GM23248 (cell line): ENCODE data around the gene KLHL34. TPM values are rescaled to one million over a fixed set of nuclear protein-coding genes. Genes with fewer than 3 reads are reported as not detected.

Experiments used
- DNase-seq: peaks from one replicate; pipeline ENCODE4 v3.0.0-alpha.2; 2015
- H2AFZ ChIP-seq: fragments of 200-600 bp; sonication (generic); 2 replicates; pipeline ENCODE4 v1.6.1; 2016; ENCODE audit warnings: antibody characterized with exemption
- H3F3A ChIP-seq: fragments of 200-600 bp; sonication (generic); 2 replicates; pipeline ENCODE4 v1.6.1; 2016; ENCODE audit warnings: mild to moderate bottlenecking, antibody characterized with exemption, mixed run types; ENCODE audit not compliant: insufficient read depth
- H3K27ac ChIP-seq: fragments of 200-600 bp; sonication (generic); 2 replicates; pipeline ENCODE4 v1.5.1; 2016; ENCODE audit warnings: mild to moderate bottlenecking
- H3K27me3 ChIP-seq: fragments of 200-600 bp; sonication (generic); replicated peaks from 2 replicates; pipeline ENCODE4 v1.6.1; 2016; ENCODE audit warnings: mild to moderate bottlenecking; ENCODE audit not compliant: insufficient read depth
- H3K36me3 ChIP-seq: fragments of 200-600 bp; sonication (generic); 2 replicates; pipeline ENCODE4 v1.6.1; 2016; ENCODE audit warnings: low read depth, mild to moderate bottlenecking
- H3K4me1 ChIP-seq: fragments of 200-600 bp; sonication (generic); 2 replicates; pipeline ENCODE4 v1.6.1; 2016; ENCODE audit warnings: mild to moderate bottlenecking; ENCODE audit not compliant: insufficient read depth
- H3K4me2 ChIP-seq: fragments of 200-600 bp; sonication (generic); one replicate; pipeline ENCODE4 v1.6.1; 2016; ENCODE audit warnings: mild to moderate bottlenecking; ENCODE audit not compliant: unreplicated experiment
- H3K4me3 ChIP-seq: fragments of 200-600 bp; sonication (generic); 2 replicates; pipeline ENCODE4 v1.5.1; 2016; ENCODE audit warnings: mild to moderate bottlenecking
- H3K79me2 ChIP-seq: fragments of 200-600 bp; sonication (generic); 2 replicates; pipeline ENCODE4 v1.6.1; 2016; ENCODE audit warnings: mild to moderate bottlenecking; ENCODE audit not compliant: insufficient read depth
- H3K9ac ChIP-seq: fragments of 200-600 bp; sonication (generic); 2 replicates; pipeline ENCODE4 v1.6.1; 2016; ENCODE audit warnings: mild to moderate bottlenecking
- H3K9me2 ChIP-seq: fragments of 200-600 bp; sonication (generic); 2 replicates; pipeline ENCODE4 v1.6.1; 2016; ENCODE audit warnings: mixed run types, mild to moderate bottlenecking, moderate library complexity; ENCODE audit not compliant: insufficient read depth
- H3K9me3 ChIP-seq: fragments of 200-600 bp; sonication (generic); one replicate; pipeline ENCODE4 v1.6.1; 2017; ENCODE audit warnings: low read depth
- H4K20me1 ChIP-seq: fragments of 200-600 bp; sonication (generic); 2 replicates; pipeline ENCODE4 v1.6.0; 2016; ENCODE audit not compliant: insufficient read depth
- EZH2 ChIP-seq: fragments of 200-600 bp; sonication (generic); IDR thresholded peaks from 2 replicates; pipeline ENCODE4 v1.6.1; 2018; ENCODE audit warnings: antibody characterized with exemption, mild to moderate bottlenecking; ENCODE audit not compliant: insufficient read depth, poor library complexity, severe bottlenecking
- EZH2phosphoT487 ChIP-seq: fragments of 200-600 bp; sonication (generic); IDR thresholded peaks from 2 replicates; pipeline ENCODE4 v1.6.1; 2018; ENCODE audit warnings: antibody characterized with exemption, moderate library complexity, mild to moderate bottlenecking, low read depth; ENCODE audit not compliant: insufficient read depth
- WGBS, 2 experiments: methylation state at CpG; one replicate each; pipeline ENCODE4 v1.1.6; 2015 to 2017; ENCODE audit warnings: low lambda C conversion rate in 2 of 2, low coverage in 1 of 2; ENCODE audit errors: missing lambda C conversion rate in 2 of 2; 5-methylcytosine and 5-hydroxymethylcytosine counted together
- in situ Hi-C: fragments of 300-500 bp; cut with MboI; formaldehyde crosslinking; loops from 2 replicates; pipeline ENCODE4 v1.15.0; 2020
- polyA plus RNA-seq: library from polyadenylated mRNA; unstranded; fragments of >200 nt; fragmentation: Nextera tagmentation; extraction: Ambion mirVana; gene quantifications from 2 replicates; pipeline ENCODE4 v1.2.1, GENCODE V29; 2016
- total RNA-seq: library from RNA; depleted of rRNA; stranded (reverse); fragments of >200 nt; shearing (Covaris generic); gene quantifications from 2 replicates; pipeline ENCODE4 v1.2.3, GENCODE V29; 2014

The KLHL34 gene
- total and polyA plus RNA-seq, 2 experiments from 2014 or later = not detected

DNA sequence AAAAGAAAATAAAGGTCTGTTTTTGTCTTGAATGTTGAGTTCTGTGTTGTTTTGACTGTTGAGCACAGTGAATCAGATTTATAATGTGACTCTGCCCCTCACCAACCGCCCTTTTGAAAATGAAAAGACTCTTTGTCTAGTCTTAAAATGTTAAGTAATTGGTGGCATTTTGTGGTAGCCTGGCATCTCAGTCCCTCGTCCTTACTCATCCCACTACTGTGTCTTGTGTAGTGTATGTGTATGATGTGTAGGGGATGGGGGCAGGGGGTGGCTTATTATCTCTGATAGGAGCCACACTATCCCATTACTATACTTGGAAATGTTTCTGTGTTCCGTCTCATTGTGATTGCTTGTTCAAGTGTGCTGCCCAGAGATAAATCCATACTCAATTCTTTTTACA lies 12.2 kb downstream of the KLHL34 start:
- Histone ChIP-seq H3K9ac (no peak overlapping the region), H3F3A (no peaks in the 10 kb centered on the region)

GRCh38 chrX:21645431-21645830 lies 12.7 kb downstream of the KLHL34 start:
- no peak for TF ChIP-seq EZH2
- no peak for TF ChIP-seq EZH2phosphoT487
- Histone ChIP-seq H3F3A (no peaks in the 10 kb centered on the region), H3K4me3 (no peak overlapping the region), H4K20me1 (no peaks in the 10 kb centered on the region), H2AFZ (no peak overlapping the region), H3K9ac (no peak overlapping the region), H3K27me3 (no peaks in the 10 kb centered on the region), H3K9me3 (no peaks in the 10 kb centered on the region), H3K79me2 (no peaks in the 10 kb centered on the region), H3K4me2 (no peak overlapping the region), H3K9me2 (no peaks in the 10 kb centered on the region), H3K4me1 (no peaks in the 10 kb centered on the region), H3K36me3 (no peaks in the 10 kb centered on the region), H3K27ac (no peak overlapping the region)
- DNase-seq = peak; percentile 18
- in situ Hi-C loops = no loop called here

More for the DNA sequence above, 12.2 kb downstream of the KLHL34 start:
- H3K9me2 ChIP-seq = no peaks in the 10 kb centered on the region
- H2AFZ ChIP-seq = no peak overlapping the region
- in situ Hi-C loops = no loop called here
- no peak overlapping the region for H3K27ac ChIP-seq
- H3K4me1 ChIP-seq = no peaks in the 10 kb centered on the region
- no peaks in the 10 kb centered on the region for H3K79me2 ChIP-seq
- TF ChIP-seq EZH2 (no peak), EZH2phosphoT487 (no peak)
- no peak overlapping the region for H3K4me2 ChIP-seq
- DNase-seq = no peak
- no peak overlapping the region for H3K4me3 ChIP-seq
- WGBS, 2 experiments = 84 to 91% methylated on average over 3 of the region's 3 CpGs
- H4K20me1 ChIP-seq = no peaks in the 10 kb centered on the region
- H3K9me3 ChIP-seq = no peaks in the 10 kb centered on the region
- H3K36me3 ChIP-seq = no peaks in the 10 kb centered on the region
- H3K27me3 ChIP-seq = no peaks in the 10 kb centered on the region

GRCh38 chrX:21639775-21640174 lies 18.4 kb downstream of the KLHL34 start:
- in situ Hi-C loops = no loop called here
- H3K27me3 ChIP-seq = no peaks in the 10 kb centered on the region
- no peaks in the 10 kb centered on the region for H3K36me3 ChIP-seq
- H4K20me1 ChIP-seq = no peaks in the 10 kb centered on the region
- WGBS, 2 experiments = 94 to 100% methylated on average over 2 to 3 of the region's 3 CpGs
- H3F3A ChIP-seq = peaks cover 5% of the 10 kb centered on the region; the same call in 1 of the 2 replicates
- H3K79me2 ChIP-seq = no peaks in the 10 kb centered on the region
- H2AFZ ChIP-seq = no peak overlapping the region
- peaks cover 11% of the 10 kb centered on the region; the same call in 1 of the 2 replicates for H3K4me1 ChIP-seq
- H3K9me2 ChIP-seq = no peaks in the 10 kb centered on the region
- H3K9ac ChIP-seq = no peak overlapping the region
- DNase-seq = no peak
- no peak overlapping the region for H3K4me2 ChIP-seq
- no peak overlapping the region for H3K27ac ChIP-seq
- no peak overlapping the region for H3K4me3 ChIP-seq
- TF ChIP-seq EZH2 = no peak
- no peak for TF ChIP-seq EZH2phosphoT487
- no peaks in the 10 kb centered on the region for H3K9me3 ChIP-seq

GRCh38 chrX:21638311-21638710 lies 19.8 kb downstream of the KLHL34 start:
- DNase-seq = peak; percentile 74
- Histone ChIP-seq H3K4me3 (no peak overlapping the region), H3K27ac (peak overlapping the region; percentile 51), H3K4me2 (peak overlapping the region; percentile 48), H3K9me2 (no peaks in the 10 kb centered on the region), H3K79me2 (no peaks in the 10 kb centered on the region), H4K20me1 (no peaks in the 10 kb centered on the region), H3K9me3 (no peaks in the 10 kb centered on the region), H2AFZ (no peak overlapping the region), H3K9ac (no peak overlapping the region), H3K36me3 (no peaks in the 10 kb centered on the region), H3F3A (peaks cover 5% of the 10 kb centered on the region; the same call in 1 of the 2 replicates), H3K27me3 (no peaks in the 10 kb centered on the region), H3K4me1 (peaks cover 11% of the 10 kb centered on the region; the same call in 1 of the 2 replicates)
- in situ Hi-C loops = no loop called here
- no peak for TF ChIP-seq EZH2
- TF ChIP-seq EZH2phosphoT487 = no peak
- WGBS, 2 experiments = 17 to 29% methylated on average over 2 of the region's 2 CpGs

DNA sequence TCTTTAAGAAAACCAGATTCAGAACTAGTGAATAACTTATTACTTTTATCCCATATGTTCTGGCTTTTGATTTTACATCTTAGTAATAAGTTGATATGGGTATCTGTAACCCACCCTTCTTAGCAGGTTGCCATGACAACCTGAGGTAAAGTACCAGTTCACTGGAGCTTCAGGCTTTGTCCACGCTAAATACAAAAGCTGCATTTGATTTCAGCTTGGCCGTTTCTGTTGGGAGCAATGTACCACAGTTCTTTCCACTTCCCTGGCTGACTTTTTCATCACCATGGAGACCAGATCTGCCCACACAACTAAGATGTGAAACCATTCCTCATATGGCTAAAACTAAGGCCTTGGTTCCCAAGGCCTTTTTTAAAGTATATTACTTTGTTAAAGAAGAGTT lies 26.1 kb downstream of the KLHL34 start:
- Histone ChIP-seq H3K27ac (no peak overlapping the region), H3K4me2 (no peak overlapping the region), H4K20me1 (no peaks in the 10 kb centered on the region), H3K79me2 (no peaks in the 10 kb centered on the region), H3K36me3 (no peaks in the 10 kb centered on the region), H3K4me1 (no peaks in the 10 kb centered on the region), H2AFZ (no peak overlapping the region), H3K27me3 (no peaks in the 10 kb centered on the region), H3K4me3 (no peak overlapping the region), H3K9me2 (no peaks in the 10 kb centered on the region), H3F3A (no peaks in the 10 kb centered on the region), H3K9ac (no peak overlapping the region), H3K9me3 (no peaks in the 10 kb centered on the region)
- DNase-seq = peak; percentile 34
- TF ChIP-seq EZH2 (no peak), EZH2phosphoT487 (no peak)
- in situ Hi-C loops = no loop called here
- 22 to 44% methylated on average over 2 of the region's 2 CpGs for WGBS, 2 experiments
